Measurements from ENCODE around the gene AURKB.
"Not testable (repeated sequence)": the region's sequence is repeated elsewhere in the genome, so short reads cannot be mapped to it uniquely, and the experiment has no call there.

The AURKB gene

GRCh38 chr17:8187517-8188262 lies 22.7 kb downstream of the AURKB start:
- DNase-seq: peak; percentile 90

- peak; percentile 95 for DNase-seq
Observed at GRCh38 chr17:8186787-8187516, 23.4 kb downstream of the AURKB start.

GRCh38 chr17:8186446-8186786 lies 24.0 kb downstream of the AURKB start:
- no peak for DNase-seq

GRCh38 chr17:8185582-8186445 lies 24.6 kb downstream of the AURKB start:
- peak; percentile 57 for DNase-seq

GRCh38 chr17:8176998-8177731 lies 33.2 kb downstream of the AURKB start:
- no peak for DNase-seq

- DNase-seq: peak; percentile 61
Observed at GRCh38 chr17:8176197-8176940, 34.0 kb downstream of the AURKB start, which contains the start of gene TMEM107. TMEM107 (minus strand) TSS chr17:8176380; CDS start chr17:8176286, 94 bp downstream.

GRCh38 chr17:8175795-8176196 lies 34.6 kb downstream of the AURKB start:
- no peak for DNase-seq

GRCh38 chr17:8173871-8174322 lies 36.5 kb downstream of the AURKB start:
- DNase-seq: no peak

GRCh38 chr17:8173056-8173870 lies 37.1 kb downstream of the AURKB start:
- peak; percentile 88 for DNase-seq

GRCh38 chr17:8170186-8170585 lies 40.2 kb downstream of the AURKB start:
- DNase-seq: not testable (repeated sequence)

GRCh38 chr17:8167526-8167925 lies 42.8 kb downstream of the AURKB start:
- DNase-seq: no peak

- no peak for DNase-seq
Observed at GRCh38 chr17:8166731-8167130, 43.6 kb downstream of the AURKB start.

- no peak for DNase-seq
Observed at GRCh38 chr17:8164815-8165131, 45.6 kb downstream of the AURKB start.

GRCh38 chr17:8163978-8164814 lies 46.2 kb downstream of the AURKB start:
- peak; percentile 19 for DNase-seq

GRCh38 chr17:8162997-8163977 lies 47.1 kb downstream of the AURKB start:
- peak; percentile 47 for DNase-seq

- DNase-seq: peak; percentile 42
Observed at GRCh38 chr17:8162233-8162996, 48.0 kb downstream of the AURKB start, which contains the start of gene VAMP2. VAMP2 (minus strand) TSS chr17:8162948; CDS start chr17:8162879, 69 bp downstream.

GRCh38 chr17:8161289-8162232 lies 48.8 kb downstream of the AURKB start:
- DNase-seq: no peak

Measured in NCI-H2227 treated with DMSO at 0.1 percent for 48 hours (cell line).